Fibroblast of mammary gland (primary cell): ENCODE data around the gene FUCA1.

Experiments used
- DNase-seq: peaks from one replicate; pipeline ENCODE4 v3.0.0-alpha.2; 2010; ENCODE audit warnings: low read depth
- H3K4me3 ChIP-seq: 2 replicates; pipeline ENCODE4 v1.5.1; 2011; ENCODE audit warnings: low read depth, mild to moderate bottlenecking, low read length, moderate library complexity; ENCODE audit not compliant: control insufficient read depth
- TF ChIP-seq, protein P1 (sequence below): conservative IDR thresholded peaks from 2 replicates; pipeline ENCODE4 v1.5.1; 2011; ENCODE audit warnings: low read depth, low read length, inconsistent platforms; ENCODE audit not compliant: control insufficient read depth, insufficient read depth

FUCA1 gene

DNA sequence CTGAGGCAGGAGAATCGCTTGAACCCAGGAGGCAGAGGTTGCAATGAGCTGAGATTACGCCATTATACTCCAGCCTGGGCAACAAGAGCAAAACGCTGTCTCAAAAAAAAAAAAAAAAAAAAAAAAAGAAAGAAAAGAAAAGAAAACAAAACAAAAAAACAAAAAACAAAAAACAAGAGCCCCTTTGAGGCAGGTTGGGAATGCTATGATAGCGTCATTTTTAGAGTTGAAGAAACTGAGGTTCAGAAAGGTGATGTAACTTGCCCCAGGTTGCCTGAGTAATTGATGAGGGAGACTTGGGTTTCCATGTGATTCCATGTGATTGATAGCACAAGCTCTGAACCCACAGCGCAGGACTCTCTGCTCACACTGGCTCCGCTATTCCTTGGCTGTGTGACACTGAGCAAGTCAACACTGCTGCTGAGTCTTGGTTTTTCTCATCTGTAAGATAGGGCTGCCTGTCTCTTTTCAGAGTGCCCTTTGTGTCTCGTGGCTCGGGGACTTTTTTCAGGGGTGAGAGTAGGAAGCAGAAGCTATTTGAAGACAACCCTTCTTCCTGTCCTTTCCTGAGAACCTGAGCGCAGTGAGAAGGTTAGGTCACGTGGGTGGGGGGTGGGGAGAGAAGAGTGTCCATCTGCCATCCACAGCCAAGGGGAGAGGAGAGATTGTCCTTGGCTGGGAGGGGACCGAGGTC is 42.6 kb upstream of the FUCA1 start:
- H3K4me3 ChIP-seq: no peak overlapping the region
- TF ChIP-seq, protein P1, sequence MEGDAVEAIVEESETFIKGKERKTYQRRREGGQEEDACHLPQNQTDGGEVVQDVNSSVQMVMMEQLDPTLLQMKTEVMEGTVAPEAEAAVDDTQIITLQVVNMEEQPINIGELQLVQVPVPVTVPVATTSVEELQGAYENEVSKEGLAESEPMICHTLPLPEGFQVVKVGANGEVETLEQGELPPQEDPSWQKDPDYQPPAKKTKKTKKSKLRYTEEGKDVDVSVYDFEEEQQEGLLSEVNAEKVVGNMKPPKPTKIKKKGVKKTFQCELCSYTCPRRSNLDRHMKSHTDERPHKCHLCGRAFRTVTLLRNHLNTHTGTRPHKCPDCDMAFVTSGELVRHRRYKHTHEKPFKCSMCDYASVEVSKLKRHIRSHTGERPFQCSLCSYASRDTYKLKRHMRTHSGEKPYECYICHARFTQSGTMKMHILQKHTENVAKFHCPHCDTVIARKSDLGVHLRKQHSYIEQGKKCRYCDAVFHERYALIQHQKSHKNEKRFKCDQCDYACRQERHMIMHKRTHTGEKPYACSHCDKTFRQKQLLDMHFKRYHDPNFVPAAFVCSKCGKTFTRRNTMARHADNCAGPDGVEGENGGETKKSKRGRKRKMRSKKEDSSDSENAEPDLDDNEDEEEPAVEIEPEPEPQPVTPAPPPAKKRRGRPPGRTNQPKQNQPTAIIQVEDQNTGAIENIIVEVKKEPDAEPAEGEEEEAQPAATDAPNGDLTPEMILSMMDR: no peak
- DNase-seq: no peak

DNA sequence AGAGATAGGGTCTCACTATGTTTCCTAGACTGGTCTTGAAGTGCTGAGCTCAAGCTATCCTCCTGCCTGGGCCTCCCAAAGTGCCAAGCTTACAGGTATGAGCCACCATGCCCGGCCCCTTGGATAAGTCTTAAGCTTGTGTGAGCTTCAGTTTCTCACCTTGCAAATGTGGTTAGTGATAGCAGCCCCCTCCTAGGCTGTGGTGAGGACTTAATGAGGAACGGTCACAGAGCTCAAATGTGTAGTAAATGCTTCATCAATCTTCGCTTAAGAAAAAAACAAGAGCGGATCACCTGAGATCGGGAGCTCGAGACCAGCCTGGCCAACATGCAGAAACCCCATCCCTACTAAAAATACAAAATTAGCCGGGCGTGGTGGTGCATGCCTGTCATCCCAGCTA is 42.1 kb upstream of the FUCA1 start:
- no peak for DNase-seq
- TF ChIP-seq, protein P1: no peak
- H3K4me3 ChIP-seq: no peak overlapping the region

DNA sequence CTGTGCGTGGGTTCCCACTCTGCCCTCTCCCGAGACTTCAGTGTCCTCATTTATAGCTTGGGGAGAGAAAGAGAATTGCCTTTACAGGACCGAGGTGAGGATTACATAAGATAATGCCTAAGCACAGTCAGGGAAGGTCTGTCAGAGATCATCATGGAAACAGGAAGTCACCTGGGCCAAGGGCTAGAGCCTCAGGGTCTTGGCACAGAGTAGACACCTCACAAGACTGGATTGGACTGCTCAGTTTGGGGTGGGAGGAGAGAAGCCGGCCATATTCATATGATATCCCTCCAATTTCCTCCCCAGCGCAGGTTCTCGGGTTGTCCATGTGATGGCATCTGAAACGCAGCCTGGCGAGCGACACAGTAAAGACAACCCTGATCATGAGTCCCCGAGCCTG is 41.3 kb upstream of the FUCA1 start:
- H3K4me3 ChIP-seq: no peak overlapping the region
- no peak for DNase-seq
- TF ChIP-seq, protein P1: no peak

DNA sequence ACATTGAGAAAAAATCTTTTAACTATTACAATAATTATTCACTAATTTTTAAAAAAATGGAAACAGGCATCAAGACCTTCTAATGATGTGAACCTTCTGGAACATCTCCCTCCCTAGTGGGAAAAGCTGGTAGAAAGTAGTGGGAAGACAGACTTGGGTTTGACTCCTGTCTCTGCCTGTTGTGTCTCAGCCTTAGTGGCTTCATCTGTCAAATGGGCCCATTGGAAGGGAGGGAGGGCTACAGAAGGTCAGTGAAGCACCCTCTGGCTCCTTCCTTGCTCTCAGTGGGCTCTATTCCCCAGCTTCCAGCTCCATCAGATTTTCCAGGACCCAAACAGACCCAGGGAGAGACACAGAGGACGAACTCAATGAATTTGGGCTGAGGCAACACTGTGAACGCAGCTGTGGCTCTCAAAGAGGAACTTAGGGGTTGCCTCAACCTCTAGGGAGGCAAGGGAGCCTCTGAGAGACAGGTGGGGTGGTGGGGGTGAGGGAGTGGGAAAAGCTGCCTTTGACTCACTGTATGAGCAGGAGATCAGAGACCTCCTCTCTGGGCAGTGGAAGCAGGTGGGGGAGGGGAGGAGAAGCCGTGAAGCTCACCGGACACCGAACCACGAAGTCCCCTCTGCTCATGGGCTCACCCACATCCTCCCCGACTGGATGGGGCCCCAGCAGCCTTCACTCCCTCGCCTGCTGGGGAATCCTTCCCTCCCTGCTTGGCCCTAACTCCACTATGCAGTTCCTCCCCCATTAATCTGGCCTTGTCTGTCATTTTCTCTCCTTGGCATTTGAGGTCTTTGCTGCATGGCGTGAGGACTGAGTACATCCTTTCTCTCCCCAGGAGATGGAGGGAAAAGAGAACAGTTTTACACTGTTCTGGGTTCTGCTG is 40.6 kb upstream of the FUCA1 start:
- no peak for DNase-seq
- TF ChIP-seq, protein P1: no peak
- no peak overlapping the region for H3K4me3 ChIP-seq

DNA sequence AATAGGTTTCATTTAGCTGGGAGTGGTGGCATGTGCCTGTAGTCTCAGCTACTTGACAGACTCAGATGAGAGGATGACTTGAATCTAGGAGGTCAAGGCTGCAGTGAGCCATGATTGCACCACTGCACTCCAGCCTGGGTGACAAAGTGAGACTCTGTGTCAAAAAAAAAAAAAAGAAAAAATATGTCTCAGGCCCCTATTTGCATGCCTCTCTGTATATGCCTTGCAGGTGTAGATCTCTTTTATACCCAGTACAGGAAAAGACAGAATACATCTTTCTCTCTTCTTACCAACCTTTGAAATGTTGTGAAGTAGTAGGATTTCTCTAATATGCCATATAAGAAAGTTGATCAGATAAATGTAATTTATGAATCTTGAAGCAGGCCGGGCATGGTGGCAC is 38.6 kb upstream of the FUCA1 start:
- TF ChIP-seq, protein P1: no peak
- DNase-seq: no peak

DNA sequence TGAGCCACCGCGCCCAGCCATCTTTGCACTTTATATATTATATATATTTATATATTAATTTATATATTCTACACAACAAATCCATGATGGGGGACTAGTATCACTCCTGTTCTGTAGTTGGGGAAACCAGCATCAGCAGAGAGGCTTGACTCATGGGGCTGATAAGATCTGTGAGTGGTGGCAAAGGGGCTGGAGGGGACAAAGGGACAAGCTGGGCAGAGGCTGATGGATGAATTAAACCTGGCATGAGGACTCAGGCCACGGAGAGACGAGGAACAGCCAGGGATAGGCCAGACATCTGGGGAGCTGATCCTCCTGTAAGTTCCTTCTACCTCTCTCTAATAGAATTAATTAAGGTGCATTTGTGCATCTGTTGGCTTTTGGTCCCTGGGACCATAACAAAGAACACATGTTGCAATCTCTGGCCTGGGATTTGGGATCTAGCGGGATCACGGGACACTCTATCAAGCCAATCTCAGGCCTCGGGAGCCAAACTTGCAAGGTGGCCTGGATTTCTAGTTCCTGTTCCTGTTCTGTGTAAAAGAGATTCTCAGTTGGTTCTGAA is 37.5 kb upstream of the FUCA1 start:
- H3K4me3 ChIP-seq: no peak overlapping the region
- DNase-seq: no peak
- TF ChIP-seq, protein P1: no peak

More for the DNA sequence above, 38.6 kb upstream of the FUCA1 start:
- H3K4me3 ChIP-seq: no peak overlapping the region
